Endodermal cell (in vitro differentiated cells): ENCODE measurements around the gene USP49. TPM values are rescaled to one million over a fixed set of nuclear protein-coding genes. Genes with fewer than 3 reads are reported as not detected.

Source experiments
- DNase-seq: peaks from one replicate; pipeline ENCODE4 v3.0.0-alpha.2; 2017
- H3K27ac ChIP-seq: 2 replicates; pipeline ENCODE4 v1.5.1; 2013; ENCODE audit warnings: mild to moderate bottlenecking, low read depth, low read length, moderate library complexity
- H3K27me3 ChIP-seq: 2 replicates; pipeline ENCODE4 v1.6.1; 2013; ENCODE audit warnings: mild to moderate bottlenecking, low read length, moderate library complexity; ENCODE audit not compliant: insufficient read depth, control insufficient read depth, poor library complexity, severe bottlenecking
- H3K36me3 ChIP-seq: 2 replicates; pipeline ENCODE4 v1.7.0; 2013; ENCODE audit warnings: mild to moderate bottlenecking, low read length, moderate library complexity; ENCODE audit not compliant: control insufficient read depth, insufficient read depth
- H3K4me1 ChIP-seq: one replicate; pipeline ENCODE4 v1.7.0; 2013; ENCODE audit warnings: low read length; ENCODE audit not compliant: control insufficient read depth, insufficient read depth
- H3K4me3 ChIP-seq: 2 replicates; pipeline ENCODE4 v1.5.1; 2013; ENCODE audit warnings: mild to moderate bottlenecking, low read length, moderate library complexity
- H3K9ac ChIP-seq: 2 replicates; pipeline ENCODE4 v1.6.1; 2013; ENCODE audit warnings: mild to moderate bottlenecking, low read length, moderate library complexity; ENCODE audit not compliant: poor library complexity, severe bottlenecking; ENCODE audit errors: extremely low read depth
- H3K9me3 ChIP-seq: 2 replicates; pipeline ENCODE4 v1.6.1; 2013; ENCODE audit warnings: mild to moderate bottlenecking, low read length, moderate library complexity; ENCODE audit not compliant: control insufficient read depth
- H3K27ac Mint-ChIP-seq: 2 replicates; pipeline ENCODE4 v1.8.0; 2020; ENCODE audit warnings: mixed read lengths
- H3K27me3 Mint-ChIP-seq: 2 replicates; pipeline ENCODE4 v1.8.0; 2021; ENCODE audit warnings: mild to moderate bottlenecking, mixed read lengths; ENCODE audit not compliant: insufficient read depth
- H3K36me3 Mint-ChIP-seq: 2 replicates; pipeline ENCODE4 v1.8.0; 2020; ENCODE audit warnings: low read depth, mixed read lengths
- H3K4me1 Mint-ChIP-seq: 2 replicates; pipeline ENCODE4 v1.8.0; 2020; ENCODE audit warnings: mixed read lengths
- H3K4me3 Mint-ChIP-seq: 2 replicates; pipeline ENCODE4 v1.8.0; 2020; ENCODE audit warnings: mild to moderate bottlenecking, moderate library complexity, mixed read lengths
- H3K9me3 Mint-ChIP-seq: 2 replicates; pipeline ENCODE4 v1.8.0; 2020; ENCODE audit warnings: mild to moderate bottlenecking, mixed read lengths
- WGBS, 2 experiments: methylation state at CpG; one replicate each; pipeline versions ENCODE4 v1.1.5 to v1.1.7; 2013; ENCODE audit warnings: missing lambda C conversion rate in 2 of 2, mixed read lengths in 1 of 2; ENCODE audit not compliant: insufficient coverage in 1 of 2, insufficient read length in 1 of 2; 5-methylcytosine and 5-hydroxymethylcytosine counted together
- total RNA-seq, 2 donors: library from RNA; stranded (reverse); fragmentation: NEBNext Ultra II Directional in 1 of 2; extraction: Animal tissue kit (Norgen Biotek cat#: 25700) in 1 of 2; gene quantifications; 2 replicates in 1 of 2; 3 replicates in 1 of 2; pipeline ENCODE4 v1.2.1, GENCODE V29; 2021
- TF ChIP-seq, protein P1 (sequence below): fragments of 200-600 bp; sonication (generic); conservative IDR thresholded peaks from 2 replicates; pipeline ENCODE4 v1.5.0; 2021; ENCODE audit warnings: antibody characterized with exemption, mild to moderate bottlenecking

Gene USP49
- total RNA-seq, 2 donors from 2014 or later, result 14.0 to 18.9 TPM

- 93 to 97% methylated on average over 6 of the region's 6 CpGs for WGBS, 2 experiments
- Mint-ChIP-seq H3K4me3 (no peak overlapping the region), H3K27me3 (peaks cover 11% of the 10 kb centered on the region), H3K27ac (no peak overlapping the region), H3K36me3 (no peaks in the 10 kb centered on the region), H3K9me3 (no peaks in the 10 kb centered on the region), H3K4me1 (no peaks in the 10 kb centered on the region)
- no peak overlapping the region for H3K9ac ChIP-seq
- DNase-seq, result no peak
- TF ChIP-seq, protein P1, sequence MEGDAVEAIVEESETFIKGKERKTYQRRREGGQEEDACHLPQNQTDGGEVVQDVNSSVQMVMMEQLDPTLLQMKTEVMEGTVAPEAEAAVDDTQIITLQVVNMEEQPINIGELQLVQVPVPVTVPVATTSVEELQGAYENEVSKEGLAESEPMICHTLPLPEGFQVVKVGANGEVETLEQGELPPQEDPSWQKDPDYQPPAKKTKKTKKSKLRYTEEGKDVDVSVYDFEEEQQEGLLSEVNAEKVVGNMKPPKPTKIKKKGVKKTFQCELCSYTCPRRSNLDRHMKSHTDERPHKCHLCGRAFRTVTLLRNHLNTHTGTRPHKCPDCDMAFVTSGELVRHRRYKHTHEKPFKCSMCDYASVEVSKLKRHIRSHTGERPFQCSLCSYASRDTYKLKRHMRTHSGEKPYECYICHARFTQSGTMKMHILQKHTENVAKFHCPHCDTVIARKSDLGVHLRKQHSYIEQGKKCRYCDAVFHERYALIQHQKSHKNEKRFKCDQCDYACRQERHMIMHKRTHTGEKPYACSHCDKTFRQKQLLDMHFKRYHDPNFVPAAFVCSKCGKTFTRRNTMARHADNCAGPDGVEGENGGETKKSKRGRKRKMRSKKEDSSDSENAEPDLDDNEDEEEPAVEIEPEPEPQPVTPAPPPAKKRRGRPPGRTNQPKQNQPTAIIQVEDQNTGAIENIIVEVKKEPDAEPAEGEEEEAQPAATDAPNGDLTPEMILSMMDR, result no peak
- H3K4me3 ChIP-seq, result no peak overlapping the region
- H3K9me3 ChIP-seq, result no peaks in the 10 kb centered on the region
- H3K4me1 ChIP-seq, result peaks cover 7% of the 10 kb centered on the region
- H3K27ac ChIP-seq, result no peak overlapping the region
- H3K36me3 ChIP-seq, result no peaks in the 10 kb centered on the region
- H3K27me3 ChIP-seq, result peaks cover 2% of the 10 kb centered on the region
Measured at GRCh38 chr6:41758641-41759035, 136.5 kb downstream of the USP49 start.

GRCh38 chr6:41757931-41758640 is 137.1 kb downstream of the USP49 start:
- H3K4me3 Mint-ChIP-seq, result no peak overlapping the region
- H3K36me3 Mint-ChIP-seq, result no peaks in the 10 kb centered on the region
- TF ChIP-seq, protein P1, result no peak
- H3K4me1 Mint-ChIP-seq, result no peaks in the 10 kb centered on the region
- WGBS, 2 experiments, result 76 to 80% methylated on average over 3 to 8 of the region's 8 CpGs
- Histone ChIP-seq H3K9ac (no peak overlapping the region), H3K9me3 (no peaks in the 10 kb centered on the region), H3K4me3 (no peak overlapping the region), H3K27me3 (peaks cover 7% of the 10 kb centered on the region), H3K4me1 (peaks cover 7% of the 10 kb centered on the region), H3K36me3 (no peaks in the 10 kb centered on the region), H3K27ac (no peak overlapping the region)
- peaks cover 12% of the 10 kb centered on the region for H3K27me3 Mint-ChIP-seq
- DNase-seq, result no peak
- no peak overlapping the region for H3K27ac Mint-ChIP-seq
- H3K9me3 Mint-ChIP-seq, result no peaks in the 10 kb centered on the region

DNA sequence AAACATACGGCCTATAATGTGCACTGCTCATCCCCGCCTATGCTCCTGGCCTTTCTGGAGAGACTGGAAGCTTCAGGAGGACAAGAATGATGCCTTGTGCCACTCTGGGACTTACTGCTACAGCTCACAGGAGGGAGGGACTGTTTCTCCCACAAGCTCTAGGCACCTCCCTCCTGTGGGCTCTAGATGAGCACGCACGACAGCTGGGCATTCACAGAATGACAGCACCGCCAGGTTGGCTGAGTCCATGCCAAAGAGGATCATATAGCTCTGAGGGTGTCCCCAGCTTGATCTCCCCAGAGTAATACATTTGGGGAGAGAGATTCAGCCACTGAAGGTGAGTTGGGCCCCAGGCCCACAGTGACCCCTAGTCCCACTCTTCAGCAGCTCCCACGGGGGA is 137.9 kb downstream of the USP49 start:
- Mint-ChIP-seq H3K27me3 (peaks cover 12% of the 10 kb centered on the region), H3K9me3 (no peaks in the 10 kb centered on the region), H3K27ac (no peak overlapping the region), H3K4me3 (no peak overlapping the region), H3K36me3 (no peaks in the 10 kb centered on the region), H3K4me1 (no peaks in the 10 kb centered on the region)
- Histone ChIP-seq H3K27me3 (peaks cover 7% of the 10 kb centered on the region), H3K9ac (no peak overlapping the region), H3K4me3 (no peak overlapping the region), H3K36me3 (no peaks in the 10 kb centered on the region), H3K27ac (no peak overlapping the region), H3K9me3 (no peaks in the 10 kb centered on the region), H3K4me1 (peaks cover 7% of the 10 kb centered on the region)
- TF ChIP-seq, protein P1, result no peak
- WGBS, 2 experiments, result 95 to 98% methylated on average over 5 to 6 of the region's 6 CpGs
- no peak for DNase-seq
